GM23248 (cell line): ENCODE results near the gene XKR3.
"Not testable (repeated sequence)": the region's sequence is repeated elsewhere in the genome, so short reads cannot be mapped to it uniquely, and the experiment has no call there.

Experiments used
- EZH2 ChIP-seq: fragments of 200-600 bp; sonication (generic); IDR thresholded peaks from 2 replicates; pipeline ENCODE4 v1.6.1; 2018; ENCODE audit warnings: antibody characterized with exemption, mild to moderate bottlenecking; ENCODE audit not compliant: insufficient read depth, poor library complexity, severe bottlenecking
- EZH2phosphoT487 ChIP-seq: fragments of 200-600 bp; sonication (generic); IDR thresholded peaks from 2 replicates; pipeline ENCODE4 v1.6.1; 2018; ENCODE audit warnings: antibody characterized with exemption, moderate library complexity, mild to moderate bottlenecking, low read depth; ENCODE audit not compliant: insufficient read depth

- TF ChIP-seq EZH2, EZH2phosphoT487: not testable (repeated sequence)
Measured at GRCh38 chr22:16856851-16857250, 31.6 kb upstream of the XKR3 start.
